GM10266 (cell line): ENCODE results near the gene LINS1.

Source experiments
- DNase-seq: peaks from one replicate; pipeline ENCODE4 v3.0.0; 2012; ENCODE audit errors: extremely low spot score
- CTCF ChIP-seq: IDR thresholded peaks from 2 replicates; pipeline ENCODE4 v1.5.1; 2012; ENCODE audit warnings: mild to moderate bottlenecking, low read depth; ENCODE audit not compliant: control insufficient read depth, insufficient read depth; ENCODE audit errors: missing control alignments

Gene LINS1

GRCh38 chr15:100537331-100537730 lies 64.7 kb downstream of the LINS1 start:
- no peak for TF ChIP-seq CTCF
- no peak for DNase-seq

- no peak for DNase-seq
- no peak for TF ChIP-seq CTCF
These were observed 65.3 kb downstream of the LINS1 start for GRCh38 chr15:100536733-100537132.

- DNase-seq: no peak
- no peak for TF ChIP-seq CTCF
These were observed 68.1 kb downstream of the LINS1 start for GRCh38 chr15:100533886-100534285.

- DNase-seq: no peak
- TF ChIP-seq CTCF: no peak
These were observed 70.1 kb downstream of the LINS1 start for GRCh38 chr15:100531823-100532327.

GRCh38 chr15:100531204-100531603 lies 70.8 kb downstream of the LINS1 start:
- no peak for DNase-seq
- TF ChIP-seq CTCF: no peak

GRCh38 chr15:100529556-100529955 lies 72.4 kb downstream of the LINS1 start:
- TF ChIP-seq CTCF: no peak
- DNase-seq: no peak

- DNase-seq: no peak
- TF ChIP-seq CTCF: no peak
These were observed 73.1 kb downstream of the LINS1 start, which contains the start of gene CERS3 for GRCh38 chr15:100528833-100529428. TSS of gene CERS3 (minus strand) at chr15:100528950. CDS start at chr15:100501849, 27,101 bp downstream.
